ENCODE results near the gene EMC8. TPM values are rescaled to one million over a fixed set of nuclear protein-coding genes. Genes with fewer than 3 reads are reported as not detected.

Gene EMC8
- total and polyA plus RNA-seq, 5 donors = 13.8 to 22.0 (median 20.3) TPM

DNA sequence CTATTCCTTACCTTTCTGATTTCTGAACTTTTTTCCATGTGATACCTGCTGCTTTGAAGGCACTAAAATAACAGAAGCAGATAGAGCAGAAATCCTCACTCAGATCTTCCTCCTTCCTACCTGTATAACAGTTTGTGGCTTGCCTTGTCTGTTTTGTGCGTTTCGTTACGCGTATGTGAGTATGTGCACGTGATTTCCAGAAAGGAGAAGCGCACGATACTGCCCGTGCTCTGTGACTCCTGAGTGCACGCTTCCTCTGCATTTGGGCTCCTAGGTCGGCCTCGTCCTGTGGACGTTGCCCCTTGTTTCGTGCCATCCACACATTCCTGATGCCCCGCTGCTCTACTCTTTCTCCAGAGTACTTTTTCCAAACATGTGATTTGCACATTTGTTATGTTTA, 4.2 kb upstream of the EMC8 start:
- WGBS = 70% methylated on average over 14 of the region's 14 CpGs
- H3K27ac ChIP-seq (ENCODE audit: low read length) = no peak overlapping the region
- no peaks in the 10 kb centered on the region for H3K4me1 ChIP-seq (ENCODE audit: control insufficient read depth, insufficient read depth, low read length)
- no peaks in the 10 kb centered on the region for H3K27me3 ChIP-seq (ENCODE audit: control insufficient read depth, insufficient read depth)
- intact Hi-C loops (cut with DNase I) = no loop called here
- ATAC-seq (no peak), DNase-seq (no peak)
- H3K4me3 ChIP-seq (ENCODE audit: low read length) = no peak overlapping the region
- H3K9me3 ChIP-seq (ENCODE audit: control insufficient read depth, low read length) = no peaks in the 10 kb centered on the region

DNA sequence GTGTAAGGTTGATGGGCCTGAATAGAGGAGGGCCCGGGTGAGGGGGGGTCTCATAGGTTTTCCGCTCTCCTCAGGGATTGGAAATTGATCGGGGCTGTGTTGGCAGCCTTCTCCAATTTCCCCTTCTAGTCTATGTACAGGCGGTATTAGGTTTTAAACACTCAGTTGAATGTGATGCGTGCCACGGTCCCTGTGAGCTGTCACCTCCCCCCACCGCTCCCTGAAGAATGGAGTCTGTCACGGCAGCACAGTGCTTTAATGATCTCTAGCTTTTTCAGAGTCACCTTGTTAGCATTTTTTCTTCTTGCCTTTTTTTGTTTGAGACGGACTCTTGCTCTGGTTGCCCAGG, 951 bp upstream of the EMC8 start:
- Histone ChIP-seq H3K27me3 (ENCODE audit: control insufficient read depth, insufficient read depth) (no peaks in the 10 kb centered on the region), H3K4me3 (ENCODE audit: low read length) (peak overlapping the region; percentile 88), H3K27ac (ENCODE audit: low read length) (peak overlapping the region; percentile 95), H3K9me3 (ENCODE audit: control insufficient read depth, low read length) (no peaks in the 10 kb centered on the region), H3K4me1 (ENCODE audit: control insufficient read depth, insufficient read depth, low read length) (no peaks in the 10 kb centered on the region)
- intact Hi-C loops (cut with DNase I) = no loop called here
- peak in 1 of 2 donors; percentile 5 for ATAC-seq
- WGBS = 12% methylated on average over 9 of the region's 9 CpGs
- no peak for DNase-seq

DNA sequence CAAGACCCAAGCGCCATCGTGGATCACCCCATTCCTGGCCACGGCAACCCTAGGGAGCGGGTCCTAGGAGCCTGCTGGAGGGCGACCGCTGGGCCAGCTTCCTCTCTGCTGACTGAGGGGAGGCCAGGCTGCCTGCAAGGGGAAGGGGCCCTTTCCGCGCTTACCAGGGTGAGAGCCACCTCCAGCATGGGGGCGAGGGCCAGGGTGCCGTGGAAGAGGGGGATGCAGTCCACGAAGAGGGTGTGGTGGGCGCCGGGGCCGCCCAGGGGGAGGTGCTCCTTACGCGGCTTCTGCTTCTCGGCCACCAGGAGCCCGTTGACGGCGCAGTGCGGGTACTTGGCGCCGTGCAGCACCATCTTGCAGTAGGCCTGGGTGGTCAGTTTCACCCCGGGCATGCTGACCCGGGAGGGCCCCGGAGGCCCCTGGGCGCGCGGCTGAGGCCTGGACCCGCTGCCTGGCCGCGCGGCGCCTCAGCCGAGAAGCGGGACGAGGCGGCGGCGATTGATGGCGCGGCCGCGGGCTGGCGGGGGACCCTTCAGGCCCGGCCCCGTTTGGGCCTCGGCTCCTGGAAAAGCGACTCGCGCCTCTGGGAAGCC, 345 bp downstream of the EMC8 start:
- H3K27me3 ChIP-seq (ENCODE audit: control insufficient read depth, insufficient read depth) = no peaks in the 10 kb centered on the region
- peak; percentile 44 to 49 for ATAC-seq
- no peaks in the 10 kb centered on the region for H3K9me3 ChIP-seq (ENCODE audit: control insufficient read depth, low read length)
- intact Hi-C loops (cut with DNase I) = no loop called here
- H3K27ac ChIP-seq (ENCODE audit: low read length) = peak overlapping the region; percentile 55
- DNase-seq = peak; percentile 33 to 73 (median 71)
- WGBS = under 1% methylated on average over 51 of the region's 51 CpGs
- H3K4me1 ChIP-seq (ENCODE audit: control insufficient read depth, insufficient read depth, low read length) = no peaks in the 10 kb centered on the region
- peak overlapping the region; percentile 88 for H3K4me3 ChIP-seq (ENCODE audit: low read length)

DNA sequence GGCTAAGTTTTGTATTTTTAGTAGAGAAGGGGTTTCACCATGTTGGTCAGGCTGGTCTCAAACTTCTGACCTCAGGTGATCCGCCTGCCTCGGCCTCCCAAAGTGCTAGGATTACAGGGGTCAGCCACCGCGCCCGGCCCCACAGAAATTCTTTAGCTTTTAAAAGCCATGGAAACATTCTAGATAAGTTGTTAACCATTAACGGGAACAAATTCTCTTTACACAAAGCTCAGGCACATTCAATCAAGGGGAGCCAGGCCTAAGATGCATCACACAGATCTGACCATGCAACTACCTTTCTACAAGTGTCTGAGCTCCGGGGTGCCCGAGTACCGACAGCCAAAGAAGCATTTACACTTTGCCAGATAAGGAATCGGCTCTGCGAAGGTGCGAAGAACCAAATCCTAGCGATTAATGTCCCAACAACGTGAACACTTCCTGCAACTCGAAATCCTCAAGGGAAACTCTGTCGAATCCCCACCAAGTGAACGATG, 1.0 kb downstream of the EMC8 start:
- H3K9me3 ChIP-seq (ENCODE audit: control insufficient read depth, low read length) = no peaks in the 10 kb centered on the region
- intact Hi-C loops (cut with DNase I) = no loop called here
- DNase-seq (no peak), ATAC-seq (no peak)
- no peaks in the 10 kb centered on the region for H3K27me3 ChIP-seq (ENCODE audit: control insufficient read depth, insufficient read depth)
- H3K4me1 ChIP-seq (ENCODE audit: control insufficient read depth, insufficient read depth, low read length) = no peaks in the 10 kb centered on the region
- peak overlapping the region; percentile 88 for H3K4me3 ChIP-seq (ENCODE audit: low read length)
- H3K27ac ChIP-seq (ENCODE audit: low read length) = no peak overlapping the region
- WGBS = 15% methylated on average over 17 of the region's 17 CpGs

DNA sequence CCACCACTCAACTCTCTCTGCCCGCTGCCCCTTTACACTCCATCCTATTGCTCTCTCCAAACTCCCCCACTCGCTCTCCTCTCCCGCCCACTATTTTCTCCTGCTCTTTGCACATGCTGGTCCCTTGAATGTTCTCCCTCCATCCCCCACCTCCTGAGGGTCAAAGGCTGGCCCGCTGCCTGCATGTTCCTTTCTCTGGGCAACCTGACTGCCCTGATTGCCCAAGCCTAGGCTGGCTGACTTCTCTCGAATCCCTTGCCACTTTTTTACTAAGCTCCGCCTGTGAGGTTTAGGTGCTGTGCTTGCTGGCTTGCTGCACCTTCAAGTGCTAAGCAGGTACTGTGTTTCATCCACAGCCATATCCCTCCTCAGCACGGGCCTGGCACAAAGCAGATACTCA, 2.7 kb downstream of the EMC8 start:
- no peak for DNase-seq
- ATAC-seq = no peak
- no peaks in the 10 kb centered on the region for H3K9me3 ChIP-seq (ENCODE audit: control insufficient read depth, low read length)
- H3K27me3 ChIP-seq (ENCODE audit: control insufficient read depth, insufficient read depth) = no peaks in the 10 kb centered on the region
- H3K4me1 ChIP-seq (ENCODE audit: control insufficient read depth, insufficient read depth, low read length) = no peaks in the 10 kb centered on the region
- 89% methylated on average over 7 of the region's 7 CpGs for WGBS
- H3K4me3 ChIP-seq (ENCODE audit: low read length) = no peak overlapping the region
- no peak overlapping the region for H3K27ac ChIP-seq (ENCODE audit: low read length)
- intact Hi-C loops (cut with DNase I) = no loop called here

DNA sequence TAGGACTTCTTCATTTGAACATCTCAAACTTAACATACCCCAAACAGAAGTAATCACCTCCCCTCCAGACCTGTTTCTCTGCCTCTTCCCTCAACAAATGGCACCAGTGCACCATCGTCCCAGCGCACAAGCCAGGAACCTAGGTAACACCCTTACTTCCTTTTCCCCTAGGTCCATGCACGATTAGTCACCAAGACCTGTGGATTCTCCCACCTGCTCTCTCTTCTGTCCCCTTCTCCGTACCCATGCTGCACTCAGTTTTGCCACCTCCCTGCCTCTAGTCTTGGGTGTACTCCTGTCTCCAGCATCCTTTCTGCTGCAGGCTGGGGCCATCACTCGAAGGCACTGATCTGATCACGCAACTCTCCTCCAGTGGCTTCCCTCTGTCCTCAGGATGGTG, 3.2 kb downstream of the EMC8 start:
- DNase-seq = no peak
- 88% methylated on average over 6 of the region's 6 CpGs for WGBS
- ATAC-seq = no peak

DNA sequence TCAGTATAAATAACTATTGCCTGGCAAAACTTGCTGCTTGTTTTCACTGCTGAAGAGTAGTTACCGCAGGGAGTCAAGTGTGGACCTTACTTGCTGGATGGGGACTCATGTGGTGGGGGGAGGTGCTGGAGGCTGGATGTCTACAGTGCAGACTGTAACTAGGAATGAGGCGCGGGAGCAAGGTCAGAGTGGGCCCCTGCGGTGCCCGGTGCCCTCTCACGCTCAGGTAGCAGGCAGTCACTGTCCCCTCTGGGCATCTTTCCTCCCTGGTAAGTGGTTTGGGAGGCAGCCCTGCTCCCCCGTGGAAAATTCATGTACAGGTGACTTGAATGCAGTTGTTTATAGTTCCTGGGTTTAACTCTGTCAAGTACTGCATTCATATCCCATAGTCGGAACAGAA, 4.6 kb downstream of the EMC8 start:
- Histone ChIP-seq H3K27me3 (ENCODE audit: control insufficient read depth, insufficient read depth) (no peaks in the 10 kb centered on the region), H3K27ac (ENCODE audit: low read length) (no peak overlapping the region), H3K4me3 (ENCODE audit: low read length) (no peak overlapping the region), H3K4me1 (ENCODE audit: control insufficient read depth, insufficient read depth, low read length) (no peaks in the 10 kb centered on the region), H3K9me3 (ENCODE audit: control insufficient read depth, low read length) (no peaks in the 10 kb centered on the region)
- 86% methylated on average over 8 of the region's 8 CpGs for whole genome bisulfite sequencing
- no peak for ATAC-seq
- intact Hi-C loops (cut with DNase I) = no loop called here
- DNase-seq = no peak

More for the DNA sequence above, 3.2 kb downstream of the EMC8 start:
- H3K27ac ChIP-seq (ENCODE audit: low read length) = no peak overlapping the region
- intact Hi-C loops (cut with DNase I) = no loop called here
- no peaks in the 10 kb centered on the region for H3K27me3 ChIP-seq (ENCODE audit: control insufficient read depth, insufficient read depth)
- H3K9me3 ChIP-seq (ENCODE audit: control insufficient read depth, low read length) = no peaks in the 10 kb centered on the region
- H3K4me1 ChIP-seq (ENCODE audit: control insufficient read depth, insufficient read depth, low read length) = no peaks in the 10 kb centered on the region
- H3K4me3 ChIP-seq (ENCODE audit: low read length) = no peak overlapping the region

DNA sequence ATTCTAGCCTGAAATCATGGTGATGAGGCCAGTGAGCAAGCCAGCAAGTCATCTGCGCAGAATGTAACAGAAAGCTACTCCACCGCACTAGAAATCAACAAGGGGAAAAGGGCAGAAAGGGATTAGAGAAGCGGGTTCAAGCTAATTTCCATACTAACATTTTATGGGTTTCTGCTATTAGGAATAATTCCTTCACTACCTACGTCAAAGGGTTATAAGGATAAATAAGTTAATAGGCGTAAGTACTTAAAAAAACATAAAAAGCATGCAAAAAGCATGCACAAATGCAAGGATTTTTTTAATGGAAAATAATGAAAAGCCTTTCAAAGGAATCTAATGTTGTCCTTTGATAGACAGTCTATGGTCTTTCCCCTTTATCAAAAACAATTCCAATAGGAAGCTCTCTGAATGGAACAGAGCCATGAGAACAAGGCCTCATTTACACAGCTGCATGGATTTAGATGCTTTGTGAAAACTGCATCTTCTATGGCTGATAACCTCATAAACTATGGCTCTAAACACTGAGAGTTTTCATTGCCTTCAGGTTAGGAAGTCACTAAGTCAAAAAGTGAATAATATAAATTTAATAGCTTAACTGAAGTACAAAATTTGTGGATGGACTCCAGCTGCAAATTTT, 5.6 kb downstream of the EMC8 start:
- Histone ChIP-seq H3K4me3 (ENCODE audit: low read length) (no peak overlapping the region), H3K27ac (ENCODE audit: low read length) (no peak overlapping the region), H3K27me3 (ENCODE audit: control insufficient read depth, insufficient read depth) (no peaks in the 10 kb centered on the region), H3K9me3 (ENCODE audit: control insufficient read depth, low read length) (no peaks in the 10 kb centered on the region), H3K4me1 (ENCODE audit: control insufficient read depth, insufficient read depth, low read length) (no peaks in the 10 kb centered on the region)
- DNase-seq = no peak
- no peak for ATAC-seq
- 97% methylated on average over 5 of the region's 5 CpGs for WGBS
- intact Hi-C loops (cut with DNase I) = no loop called here

DNA sequence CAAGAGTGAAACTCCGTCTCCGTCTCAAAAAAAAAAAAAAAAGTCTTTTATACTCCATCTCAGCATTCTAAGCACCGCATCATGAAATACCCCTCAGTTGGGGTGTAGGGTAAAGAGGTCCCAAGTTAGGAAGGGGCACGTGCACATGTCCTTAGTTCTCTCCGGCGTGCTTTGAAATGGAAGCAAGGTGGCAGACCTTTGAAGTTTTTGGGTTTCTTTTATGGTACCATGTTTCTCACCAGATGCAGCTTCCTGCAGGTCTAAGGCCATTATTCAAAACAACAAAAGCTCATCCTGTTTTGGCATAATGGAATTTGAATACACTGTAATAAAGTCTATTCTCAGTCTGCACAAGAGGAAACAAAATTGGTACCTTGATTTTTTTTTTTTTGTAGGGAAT, 9.6 kb downstream of the EMC8 start:
- no peak overlapping the region for H3K4me3 ChIP-seq (ENCODE audit: low read length)
- H3K27me3 ChIP-seq (ENCODE audit: control insufficient read depth, insufficient read depth) = no peaks in the 10 kb centered on the region
- 86% methylated on average over 6 of the region's 6 CpGs for WGBS
- DNase-seq (no peak), ATAC-seq (no peak)
- no peaks in the 10 kb centered on the region for H3K9me3 ChIP-seq (ENCODE audit: control insufficient read depth, low read length)
- H3K27ac ChIP-seq (ENCODE audit: low read length) = no peak overlapping the region
- intact Hi-C loops (cut with DNase I) = no loop called here
- H3K4me1 ChIP-seq (ENCODE audit: control insufficient read depth, insufficient read depth, low read length) = no peaks in the 10 kb centered on the region

DNA sequence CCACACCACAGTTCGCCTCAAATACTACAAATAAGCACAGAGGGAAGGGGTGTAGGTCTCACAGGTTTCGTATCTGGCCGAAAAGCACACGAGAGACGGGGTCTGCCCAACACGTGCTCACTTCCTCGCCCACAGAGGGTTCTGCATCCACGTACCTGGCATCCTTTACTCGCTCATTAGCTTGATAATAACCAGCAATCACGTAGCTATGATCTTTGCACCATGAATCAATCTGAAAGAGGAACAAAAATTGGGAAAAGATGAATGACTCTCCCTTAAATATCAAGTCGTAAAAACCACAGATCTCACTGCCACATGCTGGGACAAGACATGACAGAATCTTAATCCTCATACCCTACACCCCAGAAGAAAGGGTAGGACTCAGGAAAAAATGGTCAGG, 10.5 kb downstream of the EMC8 start:
- 92% methylated on average over 11 of the region's 11 CpGs for WGBS
- Histone ChIP-seq H3K4me3 (ENCODE audit: low read length) (no peak overlapping the region), H3K9me3 (ENCODE audit: control insufficient read depth, low read length) (no peaks in the 10 kb centered on the region), H3K4me1 (ENCODE audit: control insufficient read depth, insufficient read depth, low read length) (no peaks in the 10 kb centered on the region), H3K27ac (ENCODE audit: low read length) (no peak overlapping the region), H3K27me3 (ENCODE audit: control insufficient read depth, insufficient read depth) (no peaks in the 10 kb centered on the region)
- ATAC-seq = no peak
- intact Hi-C loops (cut with DNase I) = no loop called here
- DNase-seq = no peak

DNA sequence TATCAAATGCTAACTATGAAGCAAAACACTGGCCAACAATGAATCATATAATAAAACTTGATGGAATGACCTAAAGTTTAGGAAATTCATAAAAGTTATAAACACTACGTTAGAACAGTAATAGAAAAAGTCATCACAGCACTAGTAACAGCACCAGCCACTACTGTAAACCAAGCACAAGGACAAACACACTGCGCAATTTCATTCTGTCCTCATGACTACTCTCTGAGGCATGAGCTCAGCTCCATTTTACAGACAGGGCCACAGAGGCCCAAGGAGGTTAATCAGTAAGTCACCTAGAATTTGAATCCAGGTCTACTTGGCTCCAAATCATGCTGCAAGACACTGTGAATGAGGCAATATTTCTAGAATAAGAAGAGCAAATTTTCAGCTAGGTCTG, 13.4 kb downstream of the EMC8 start:
- Histone ChIP-seq H3K4me1 (ENCODE audit: control insufficient read depth, insufficient read depth, low read length) (no peaks in the 10 kb centered on the region), H3K9me3 (ENCODE audit: control insufficient read depth, low read length) (no peaks in the 10 kb centered on the region), H3K27ac (ENCODE audit: low read length) (no peak overlapping the region), H3K27me3 (ENCODE audit: control insufficient read depth, insufficient read depth) (no peaks in the 10 kb centered on the region), H3K4me3 (ENCODE audit: low read length) (no peak overlapping the region)
- WGBS = 92% methylated on average over 2 of the region's 2 CpGs
- DNase-seq (no peak), ATAC-seq (no peak)
- intact Hi-C loops (cut with DNase I) = no loop called here

DNA sequence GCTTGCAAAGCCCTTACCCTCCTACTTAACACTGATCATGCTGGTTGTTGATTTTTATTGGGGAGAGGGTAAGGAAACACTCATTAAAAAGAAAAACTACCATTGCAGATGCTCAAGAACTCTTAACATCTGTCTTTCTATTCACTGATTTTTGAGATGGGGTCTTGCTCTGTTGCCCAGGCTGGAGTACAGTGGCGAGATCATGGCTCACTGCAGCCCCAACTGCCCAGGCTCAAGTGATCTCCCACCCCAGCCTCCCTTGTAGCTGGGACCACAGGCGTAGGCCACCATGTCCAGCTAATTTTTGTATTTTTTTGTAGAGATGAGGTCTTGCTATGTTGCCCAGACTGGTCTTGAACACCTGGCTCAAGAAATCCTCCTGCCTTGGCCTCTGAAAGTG, 14.5 kb downstream of the EMC8 start:
- WGBS = 99% methylated on average over 2 of the region's 2 CpGs
- no peaks in the 10 kb centered on the region for H3K9me3 ChIP-seq (ENCODE audit: control insufficient read depth, low read length)
- intact Hi-C loops (cut with DNase I) = no loop called here
- no peak for ATAC-seq
- H3K27me3 ChIP-seq (ENCODE audit: control insufficient read depth, insufficient read depth) = no peaks in the 10 kb centered on the region
- H3K4me1 ChIP-seq (ENCODE audit: control insufficient read depth, insufficient read depth, low read length) = no peaks in the 10 kb centered on the region
- DNase-seq = no peak
- no peak overlapping the region for H3K4me3 ChIP-seq (ENCODE audit: low read length)
- H3K27ac ChIP-seq (ENCODE audit: low read length) = no peak overlapping the region

Data from right cardiac atrium (tissue), 5 donors.